MCF 10A (cell line): ENCODE data around the gene DNAJA4. TPM values are rescaled to one million over a fixed set of nuclear protein-coding genes. Genes with fewer than 3 reads are reported as not detected.

ENCODE experiments used
- BruUV-seq: library from RNA; stranded (reverse); fragments of 400-500 nt; replicated peaks from 2 replicates; lab custom pipeline; 2021; lab: Mats Ljungman, UMichigan
- CTCF ChIA-PET: fragments of 300-600 bp; sonication (Branson Sonifier 250); formaldehyde crosslinking; extraction: SDS; loops from one replicate; lab custom pipeline; 2021; ENCODE audit warnings: antibody characterized with exemption, inconsistent platforms; lab: Yijun Ruan, JAX
- POLR2A ChIA-PET: fragments of 300-600, 350-650 bp; sonication (Branson Sonifier 250); formaldehyde crosslinking; extraction: SDS; loops from one replicate; lab custom pipeline; 2020; ENCODE audit warnings: antibody characterized with exemption, inconsistent platforms; lab: Yijun Ruan, JAX
- DNase-seq: peaks from one replicate; pipeline ENCODE4 v3.0.0-alpha.2; 2018; ENCODE audit not compliant: unreplicated experiment
- H3K27ac Mint-ChIP-seq: one replicate; pipeline ENCODE4 v1.8.0; 2022; ENCODE audit warnings: mild to moderate bottlenecking, low read depth, mixed read lengths; ENCODE audit not compliant: unreplicated experiment
- H3K27me3 Mint-ChIP-seq: one replicate; pipeline ENCODE4 v1.8.0; 2022; ENCODE audit warnings: mixed read lengths; ENCODE audit not compliant: insufficient read depth, unreplicated experiment
- H3K36me3 Mint-ChIP-seq: one replicate; pipeline ENCODE4 v1.8.0; 2022; ENCODE audit warnings: mild to moderate bottlenecking, moderate library complexity, mixed read lengths; ENCODE audit not compliant: insufficient read depth, unreplicated experiment
- H3K4me1 Mint-ChIP-seq: one replicate; pipeline ENCODE4 v1.8.0; 2022; ENCODE audit warnings: mixed read lengths; ENCODE audit not compliant: insufficient read depth, unreplicated experiment
- H3K4me3 Mint-ChIP-seq: one replicate; pipeline ENCODE4 v1.8.0; 2022; ENCODE audit warnings: mild to moderate bottlenecking, moderate library complexity, mixed read lengths; ENCODE audit not compliant: unreplicated experiment
- H3K9me3 Mint-ChIP-seq: one replicate; pipeline ENCODE4 v1.8.0; 2022; ENCODE audit warnings: mixed read lengths; ENCODE audit not compliant: unreplicated experiment
- CTCF ChIP-seq: fragments of 200-600 bp; IDR thresholded peaks from one replicate; pipeline ENCODE4 v1.8.0; 2022; ENCODE audit warnings: antibody characterized with exemption, mild to moderate bottlenecking; ENCODE audit not compliant: unreplicated experiment
- intact Hi-C: fragments of 100-400 bp; cut with micrococcal nuclease; formaldehyde crosslinking; loops from 2 replicates; pipeline ENCODE4 v1.14.1; 2022
- total RNA-seq: library from RNA; stranded (reverse); gene quantifications from 2 replicates; pipeline ENCODE4 v1.2.3, GENCODE V29; 2022

Gene DNAJA4
- total RNA-seq, 1 experiment from 2014 or later: not detected

- Mint-ChIP-seq H3K27ac (no peak overlapping the region), H3K27me3 (peaks cover 8% of the 10 kb centered on the region), H3K4me3 (no peak overlapping the region), H3K36me3 (peaks cover 6% of the 10 kb centered on the region), H3K9me3 (no peaks in the 10 kb centered on the region), H3K4me1 (no peaks in the 10 kb centered on the region)
- BruUV-seq: no TSS peak
- TF ChIP-seq CTCF: no peak
- ChIA-PET POLR2A (interaction anchor here (1.0 to 1.4 kb wide), 4 partner anchors 8 to 108 kb away, joined by 3 to 4 read pairs (median 4); partner anchors contain the start of gene SKIC8), CTCF (interaction anchor here (0.9 to 1.6 kb wide), 6 partner anchors 17 to 452 kb away, joined by 3 to 6 read pairs (median 5); no protein-coding TSS in a partner anchor)
- intact Hi-C loops: no loop called here
- no peak for DNase-seq
Observed at GRCh38 chr15:78257681-78258080, 6.7 kb upstream of the DNAJA4 start.

- H3K9me3 Mint-ChIP-seq: no peaks in the 10 kb centered on the region
- POLR2A ChIA-PET: interaction anchor here (1.2 kb wide), 1 partner anchor 40 kb away, joined by 4 read pairs; the partner anchor contains the start of gene SKIC8
- H3K27ac Mint-ChIP-seq: no peak overlapping the region
- H3K27me3 Mint-ChIP-seq: peaks cover 8% of the 10 kb centered on the region
- no peak overlapping the region for H3K4me3 Mint-ChIP-seq
- no peaks in the 10 kb centered on the region for H3K4me1 Mint-ChIP-seq
- H3K36me3 Mint-ChIP-seq: peaks cover 6% of the 10 kb centered on the region
- BruUV-seq: no TSS peak
- DNase-seq: no peak
- intact Hi-C loops: no loop called here
- TF ChIP-seq CTCF: no peak
- CTCF ChIA-PET: no interaction called here
Observed at GRCh38 chr15:78259232-78259631, 5.1 kb upstream of the DNAJA4 start.

GRCh38 chr15:78260489-78260888 lies 3.9 kb upstream of the DNAJA4 start:
- Mint-ChIP-seq H3K4me3 (no peak overlapping the region), H3K9me3 (no peaks in the 10 kb centered on the region), H3K27ac (no peak overlapping the region), H3K36me3 (peaks cover 6% of the 10 kb centered on the region), H3K4me1 (no peaks in the 10 kb centered on the region), H3K27me3 (peaks cover 8% of the 10 kb centered on the region)
- TF ChIP-seq CTCF: no peak
- no peak for DNase-seq
- ChIA-PET POLR2A (interaction anchor here (0.7 kb wide), 1 partner anchor 302 kb away, joined by 4 read pairs; no protein-coding TSS in a partner anchor), CTCF (interaction anchor here (1.3 kb wide), 1 partner anchor 20 kb away, joined by 4 read pairs; no protein-coding TSS in a partner anchor)
- intact Hi-C loops: no loop called here
- no TSS peak for BruUV-seq

GRCh38 chr15:78261062-78261461 lies 3.3 kb upstream of the DNAJA4 start:
- TF ChIP-seq CTCF: no peak
- BruUV-seq: no TSS peak
- Mint-ChIP-seq H3K4me3 (no peak overlapping the region), H3K27ac (no peak overlapping the region), H3K9me3 (no peaks in the 10 kb centered on the region), H3K36me3 (peaks cover 6% of the 10 kb centered on the region), H3K4me1 (peaks cover 4% of the 10 kb centered on the region), H3K27me3 (peaks cover 8% of the 10 kb centered on the region)
- intact Hi-C loops: no loop called here
- POLR2A ChIA-PET: no interaction called here
- CTCF ChIA-PET: interaction anchor here (1.3 kb wide), 1 partner anchor 21 kb away, joined by 4 read pairs; no protein-coding TSS in a partner anchor
- no peak for DNase-seq
